Kasumi-1 (cell line): ENCODE measurements around the gene LILRB3.
A peak's percentile ranks its signal among the peaks of the same experiment; 100 is the strongest.
"Not testable (repeated sequence)": the region's sequence is repeated elsewhere in the genome, so short reads cannot be mapped to it uniquely, and the experiment has no call there.

Experiments used
- DNase-seq, 2 experiments: peaks; one replicate each; lab custom pipeline; 2025; lab: John Stamatoyannopoulos, UW

Gene LILRB3

GRCh38 chr19:54222474-54223276, at the start of gene LILRB3:
Gene LILRB3, minus strand, starts transcription at chr19:54223007. Its CDS starts 31 bp downstream, at chr19:54222976.
- DNase-seq, result not testable (repeated sequence)

DNA sequence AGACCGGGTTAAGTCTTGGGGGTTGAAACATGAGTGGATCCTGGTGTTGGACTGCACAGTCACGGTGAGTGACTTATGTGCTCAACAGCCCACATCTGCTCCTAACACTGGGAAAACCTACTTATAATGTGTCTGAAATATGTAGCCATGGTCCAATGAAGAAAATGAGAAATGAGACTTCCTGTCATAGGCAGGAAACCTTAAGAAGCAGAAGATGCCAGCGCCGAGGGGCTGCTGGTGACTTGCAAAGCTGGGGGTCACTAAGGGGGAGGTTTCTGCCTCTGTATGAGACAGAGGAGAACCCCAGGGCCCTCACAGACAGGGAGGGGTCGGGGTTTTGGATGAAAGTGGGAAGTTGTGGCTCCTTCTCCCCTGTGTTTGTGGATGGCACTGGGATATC, 49.4 kb upstream of the LILRB3 start:
- not testable (repeated sequence) for DNase-seq

DNA sequence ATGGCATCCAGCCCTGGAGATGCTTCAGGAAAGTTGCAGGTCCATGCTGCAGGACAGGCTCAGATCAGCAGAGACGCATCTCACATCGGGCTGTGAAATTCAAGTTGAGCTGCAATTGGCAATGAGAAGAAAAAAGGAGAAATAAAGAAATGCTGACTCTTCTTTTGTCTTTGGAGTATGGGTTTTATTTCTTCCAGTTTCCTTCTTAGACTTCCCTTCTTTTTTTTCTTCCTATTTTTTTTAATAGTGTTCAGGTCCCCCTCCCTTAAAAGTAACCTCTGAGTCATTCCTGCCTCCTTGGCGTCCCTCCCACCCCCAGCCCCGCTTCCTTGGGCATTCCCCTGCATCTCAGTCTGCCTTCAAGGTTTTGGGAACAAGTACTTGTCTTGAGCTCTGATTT, 48.8 kb upstream of the LILRB3 start:
- DNase-seq, result not testable (repeated sequence)

GRCh38 chr19:54271106-54271505, 48.3 kb upstream of the LILRB3 start:
- no peak for DNase-seq

DNA sequence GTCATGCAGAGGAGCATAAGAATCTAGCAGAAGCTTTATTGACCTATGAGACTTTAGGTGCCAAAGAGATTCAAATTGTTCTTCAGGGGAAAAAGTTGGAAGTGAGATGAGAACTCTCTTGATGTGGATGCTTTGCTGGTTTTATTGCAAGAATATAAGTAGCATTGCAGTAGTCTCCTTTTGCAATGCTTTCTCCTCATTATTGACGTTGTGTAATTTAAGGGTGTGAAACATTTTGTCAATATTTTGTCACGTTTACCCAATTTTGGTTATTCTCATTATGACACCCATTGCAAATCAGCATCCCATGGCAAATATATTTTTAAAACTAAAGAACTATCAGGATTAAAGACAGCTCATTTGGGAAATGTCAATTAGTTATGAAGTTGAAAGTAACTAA, 46.1 kb upstream of the LILRB3 start:
- DNase-seq, result no peak

- DNase-seq, result peak; percentile 71 to 72
Measured at GRCh38 chr19:54266133-54266532, 43.3 kb upstream of the LILRB3 start.

DNA sequence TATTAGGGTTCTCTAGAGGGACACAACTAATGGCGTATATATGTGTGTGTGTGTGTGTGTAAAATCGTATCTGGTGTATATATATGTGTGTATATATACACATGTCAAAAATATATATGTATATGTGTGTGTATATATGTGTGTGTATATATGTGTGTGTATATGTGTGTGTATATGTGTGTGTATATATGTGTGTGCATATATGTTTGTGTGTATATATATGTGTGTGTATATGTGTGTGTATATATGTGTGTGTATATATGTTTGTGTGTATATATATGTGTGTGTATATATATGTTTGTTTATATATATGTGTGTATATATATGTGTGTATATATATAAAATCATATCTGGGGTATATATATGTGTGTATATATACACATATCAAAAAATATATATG, 39.7 kb upstream of the LILRB3 start:
- no peak for DNase-seq

- no peak for DNase-seq
Measured at GRCh38 chr19:54262066-54262465, 39.3 kb upstream of the LILRB3 start.

- no peak for DNase-seq
Measured at GRCh38 chr19:54257116-54257480, 34.3 kb upstream of the LILRB3 start, which contains the start of gene LILRB5. Gene LILRB5, minus strand, starts transcription at chr19:54257273. Its CDS starts 80 bp downstream, at chr19:54257193.

GRCh38 chr19:54256250-54257115, 33.7 kb upstream of the LILRB3 start:
- no peak for DNase-seq

DNA sequence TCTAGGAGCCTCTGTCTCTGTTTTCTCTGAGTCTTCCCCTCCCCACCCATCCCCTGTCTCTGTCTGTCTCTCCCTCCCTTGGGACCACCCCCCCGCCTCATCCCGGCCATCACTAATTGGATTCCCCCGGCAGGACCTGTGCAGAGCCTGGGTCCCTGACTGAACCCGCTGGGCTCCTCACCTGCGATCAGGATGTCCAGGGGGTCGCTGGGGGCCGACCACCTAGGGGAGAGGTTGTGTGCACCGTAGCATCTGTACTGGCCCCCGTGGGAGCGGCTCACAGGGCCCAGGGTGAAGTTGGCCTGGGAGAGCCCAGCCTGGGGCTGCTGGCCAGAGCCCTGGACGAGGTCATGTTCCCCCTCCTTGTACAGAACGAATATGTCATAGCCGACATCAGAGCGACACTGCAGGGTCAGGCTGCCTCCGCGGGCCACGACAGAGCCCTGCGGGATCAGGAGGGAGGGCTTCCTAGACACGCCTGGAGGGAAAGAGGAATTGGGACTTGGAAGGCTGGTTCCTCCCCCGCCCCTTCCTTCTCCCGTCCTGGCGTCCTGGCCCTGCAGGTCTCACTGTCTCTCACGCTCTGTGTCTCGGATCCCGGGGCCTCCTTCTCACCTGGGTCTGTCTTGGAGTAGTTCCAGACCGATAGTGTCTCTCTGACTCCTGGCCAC, 32.4 kb upstream of the LILRB3 start:
- no peak for DNase-seq

DNA sequence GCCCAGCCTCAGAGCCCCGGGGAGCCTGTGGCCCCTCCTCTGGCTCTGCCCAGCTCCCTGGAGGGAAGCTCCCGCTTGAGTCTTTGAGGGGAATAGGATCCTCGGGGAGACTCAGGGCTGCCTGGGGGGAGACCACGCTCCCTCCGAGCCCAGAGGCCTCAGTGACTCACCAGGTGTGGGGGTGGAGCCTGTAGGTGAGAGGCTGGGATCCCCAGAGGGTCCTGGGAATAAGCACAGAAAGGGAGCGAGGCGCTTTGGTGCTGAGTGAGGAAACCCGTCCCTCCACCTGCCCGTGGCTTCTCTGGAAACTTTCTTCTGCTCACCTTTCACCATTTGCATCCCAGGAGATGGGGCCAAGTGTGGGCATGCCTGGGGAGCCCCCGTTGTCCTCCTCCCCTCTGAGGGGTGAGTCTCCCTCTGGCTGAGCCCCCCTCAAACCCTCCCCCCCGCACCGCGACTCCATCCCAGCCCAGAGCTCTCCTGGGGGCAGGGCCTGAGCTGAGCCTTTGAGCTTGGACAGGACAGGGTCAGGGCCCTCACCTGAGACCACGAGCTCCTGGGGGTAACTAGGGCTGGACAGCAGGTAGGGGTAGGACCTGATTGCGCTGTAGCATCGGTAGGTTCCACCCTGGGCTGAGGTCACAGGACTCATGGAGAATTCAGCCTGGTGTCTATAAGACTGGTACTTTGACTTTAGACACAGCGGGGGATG, 31.5 kb upstream of the LILRB3 start:
- DNase-seq, result no peak

- DNase-seq, result no peak
Measured at GRCh38 chr19:54253331-54254194, 30.8 kb upstream of the LILRB3 start.

DNA sequence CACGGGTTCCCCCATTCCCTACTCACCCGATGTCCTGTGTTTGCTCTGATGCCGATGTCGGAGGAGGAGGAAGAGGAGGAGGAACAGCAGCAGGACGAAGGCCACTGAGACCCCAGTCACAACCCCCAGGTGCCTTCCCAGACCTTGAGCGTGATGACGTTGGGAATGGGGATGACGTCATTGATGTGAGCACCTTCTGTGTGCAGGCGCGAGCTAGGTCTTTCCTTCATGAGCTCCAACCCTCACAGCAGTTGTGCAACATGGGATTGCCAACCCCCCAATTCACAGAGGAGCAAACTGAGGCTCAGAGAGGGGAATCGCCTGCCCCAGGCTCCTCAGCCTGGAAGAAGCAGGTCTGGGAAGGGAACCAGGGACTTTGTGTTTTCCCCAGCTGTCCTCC, 30.0 kb upstream of the LILRB3 start:
- DNase-seq, result no peak

DNA sequence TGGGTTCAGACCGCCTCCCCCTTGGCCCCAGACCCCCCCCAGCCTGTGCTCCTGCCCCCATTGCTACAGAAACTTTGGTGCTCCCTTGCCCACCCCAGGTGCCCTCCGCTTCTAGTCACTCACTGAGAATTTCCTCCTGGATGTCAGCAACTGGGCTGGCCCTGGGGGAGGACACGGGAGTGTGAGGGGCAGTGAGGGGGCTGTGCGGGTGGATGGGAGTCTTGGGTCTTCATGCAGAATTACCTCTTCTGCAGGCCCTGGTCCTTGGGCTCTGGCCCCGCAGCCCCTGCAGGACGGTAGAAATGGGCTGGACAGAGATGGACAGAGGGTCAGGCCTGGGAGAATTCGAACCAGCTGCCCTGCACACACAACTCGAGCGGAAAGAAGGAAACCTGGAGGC, 29.4 kb upstream of the LILRB3 start:
- no peak for DNase-seq

DNA sequence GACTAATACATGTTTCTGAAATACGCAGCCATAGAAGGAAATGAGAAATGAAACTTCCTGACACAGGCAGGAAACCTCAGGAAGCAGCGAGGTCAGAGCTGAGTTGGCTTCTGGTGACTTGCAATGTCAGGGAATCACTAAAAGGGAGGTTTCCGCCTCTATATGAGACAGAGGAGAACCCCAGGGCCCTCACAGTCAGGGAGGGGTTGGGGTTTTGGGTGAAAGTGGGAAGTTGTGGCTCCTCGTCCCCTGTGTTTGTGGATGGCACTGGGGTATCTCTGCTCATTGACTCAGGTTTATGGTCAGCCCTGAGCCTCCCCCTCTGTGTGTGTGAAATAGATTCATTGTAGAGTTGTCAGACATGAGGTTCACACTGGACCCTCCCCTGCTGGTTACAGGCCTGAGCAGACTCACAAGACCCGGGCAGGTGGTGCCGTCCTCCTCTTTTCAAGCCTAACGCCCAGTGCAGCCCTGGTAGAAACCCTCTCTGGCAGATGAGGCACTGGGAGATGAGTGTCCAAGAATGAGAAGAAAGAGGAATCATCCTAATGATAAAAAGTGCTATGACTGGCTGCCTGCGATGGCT, 25.3 kb upstream of the LILRB3 start:
- peak; percentile 77 to 81 for DNase-seq

DNA sequence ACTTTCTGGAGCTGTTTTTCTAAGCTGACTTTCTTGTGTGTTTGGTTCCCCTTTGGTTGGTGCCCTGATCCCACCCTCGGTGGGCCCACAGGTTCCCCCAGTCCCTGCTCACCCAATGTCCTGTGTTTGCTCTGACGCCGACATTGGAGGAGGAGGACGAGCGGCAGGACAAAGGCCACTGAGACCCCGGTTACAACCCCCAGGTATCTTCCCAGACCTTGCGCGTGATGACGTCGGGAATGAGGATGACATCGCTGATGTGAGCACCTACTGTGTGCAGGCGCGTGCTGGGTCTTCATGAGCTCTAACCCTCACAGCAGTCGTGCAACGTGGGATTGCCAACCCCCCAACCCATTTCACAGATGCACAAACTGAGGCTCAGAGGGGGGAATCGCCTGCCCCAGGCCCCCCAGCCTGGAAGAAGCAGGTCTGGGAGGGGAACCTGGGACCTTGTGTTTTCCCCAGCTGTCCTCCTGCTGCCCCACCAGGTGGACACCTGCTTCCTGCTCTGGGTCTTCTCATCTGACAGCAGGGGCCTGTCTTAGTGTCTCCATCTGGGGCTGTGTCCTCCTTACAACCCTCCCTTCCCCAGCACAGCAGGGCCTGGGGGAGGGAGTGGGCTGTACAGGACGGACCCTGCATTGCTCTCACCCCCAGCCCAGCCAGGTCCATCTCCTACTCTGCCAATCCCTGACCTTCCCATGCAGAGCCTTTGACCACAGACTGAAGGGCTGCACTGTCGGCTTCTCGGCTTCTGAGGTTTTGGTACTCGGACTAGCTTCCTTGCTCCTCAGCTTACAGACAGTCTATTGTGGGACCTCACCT, 24.5 kb upstream of the LILRB3 start:
- no peak for DNase-seq

- no peak for DNase-seq
Measured at GRCh38 chr19:54245936-54246335, 23.1 kb upstream of the LILRB3 start.

GRCh38 chr19:54243809-54244208, 21.0 kb upstream of the LILRB3 start:
- DNase-seq, result peak in 1 of 2 experiments; percentile 19

DNA sequence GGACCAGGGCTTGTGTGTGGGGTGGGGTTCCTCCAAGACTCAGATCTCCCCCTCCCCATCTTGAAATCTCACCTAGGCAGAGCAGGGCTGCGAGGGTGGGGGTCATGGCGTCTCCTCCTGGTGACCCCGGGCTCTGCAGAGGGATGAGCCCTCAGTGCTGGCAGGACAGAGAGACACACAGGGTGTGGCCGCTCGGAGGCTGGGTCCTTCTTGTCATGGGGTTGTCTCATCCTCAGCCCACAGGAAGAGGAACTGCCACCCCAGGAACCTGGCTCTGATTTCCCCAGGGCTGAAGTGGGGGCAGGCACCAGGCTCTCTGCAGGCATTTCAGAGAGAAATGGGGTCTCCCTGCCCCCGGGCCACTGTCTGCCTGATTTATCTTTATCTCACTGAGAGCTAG, 19.8 kb upstream of the LILRB3 start, which contains the start of gene LILRA6:
Gene LILRA6 (minus strand): TSS at position 145 of the 400 bp plus-strand sequence.
- DNase-seq, result not testable (repeated sequence)
